Keratinocyte (primary cell): ENCODE results near the gene LAMA1. TPM values are rescaled to one million over a fixed set of nuclear protein-coding genes. Genes with fewer than 3 reads are reported as not detected.

ENCODE experiments used
- DNase-seq: peaks from one replicate; pipeline ENCODE4 v3.0.0-alpha.2; 2011; ENCODE audit warnings: low read depth, missing footprints, low spot score
- FAIRE-seq: peaks from 2 replicates; lab custom pipeline; 2011; peaks lifted over from hg19 to GRCh38; lab: Jason Lieb, UNC
- H2AFZ ChIP-seq: 2 replicates; pipeline ENCODE4 v1.6.0; 2012; ENCODE audit warnings: low read length, control low read depth, inconsistent platforms; ENCODE audit not compliant: control insufficient read depth
- H3K27ac ChIP-seq: 2 replicates; pipeline ENCODE4 v1.5.1; 2011; ENCODE audit warnings: low read length; ENCODE audit not compliant: control insufficient read depth, insufficient read depth
- H3K27me3 ChIP-seq: 3 replicates; pipeline ENCODE4 v1.6.0; 2011; ENCODE audit warnings: low read length; ENCODE audit not compliant: control insufficient read depth, insufficient read depth; ENCODE audit errors: extremely low read depth
- H3K36me3 ChIP-seq, 2 experiments: 2 replicates in 1 of 2; 3 replicates in 1 of 2; pipeline ENCODE4 v1.5.1; 2011; ENCODE audit warnings: low read length in 2 of 2, mild to moderate bottlenecking in 1 of 2; ENCODE audit not compliant: control insufficient read depth in 2 of 2, insufficient read depth in 2 of 2; ENCODE audit errors: extremely low read depth in 1 of 2
- H3K4me1 ChIP-seq: 3 replicates; pipeline ENCODE4 v1.5.1; 2011; ENCODE audit warnings: low read length; ENCODE audit not compliant: control insufficient read depth, insufficient read depth; ENCODE audit errors: extremely low read depth
- H3K4me2 ChIP-seq: 3 replicates; pipeline ENCODE4 v1.6.0; 2011; ENCODE audit warnings: low read depth, low read length; ENCODE audit not compliant: control insufficient read depth, insufficient read depth; ENCODE audit errors: extremely low read depth
- H3K4me3 ChIP-seq, 3 experiments: fragments of 200-600 bp in 1 of 3; sonication (generic) in 1 of 3; 2 replicates in 2 of 3; 3 replicates in 1 of 3; pipeline ENCODE4 v1.5.1; 2011 to 2016; ENCODE audit warnings: low read length in 3 of 3, mild to moderate bottlenecking in 3 of 3, control low read depth in 2 of 3, inconsistent platforms in 1 of 3, low read depth in 1 of 3, mixed read lengths in 1 of 3, mixed run types in 1 of 3, moderate library complexity in 1 of 3; ENCODE audit not compliant: control insufficient read depth in 2 of 3, insufficient read depth in 2 of 3; ENCODE audit errors: extremely low read depth in 1 of 3
- H3K79me2 ChIP-seq: 2 replicates; pipeline ENCODE4 v1.6.0; 2012; ENCODE audit warnings: low read length; ENCODE audit not compliant: control insufficient read depth, insufficient read depth
- H3K9ac ChIP-seq: 3 replicates; pipeline ENCODE4 v1.6.0; 2011; ENCODE audit warnings: low read length; ENCODE audit not compliant: control insufficient read depth, insufficient read depth; ENCODE audit errors: extremely low read depth
- H3K9me1 ChIP-seq: 3 replicates; pipeline ENCODE4 v1.6.0; 2011; ENCODE audit warnings: low read length; ENCODE audit not compliant: control insufficient read depth, insufficient read depth; ENCODE audit errors: extremely low read depth
- H3K9me3 ChIP-seq: 2 replicates; pipeline ENCODE4 v1.5.1; 2012; ENCODE audit warnings: low read depth, low read length; ENCODE audit not compliant: control insufficient read depth
- H4K20me1 ChIP-seq: 3 replicates; pipeline ENCODE4 v1.6.0; 2011; ENCODE audit warnings: low read length; ENCODE audit not compliant: control insufficient read depth, insufficient read depth; ENCODE audit errors: extremely low read depth
- EZH2 ChIP-seq: IDR thresholded peaks from one replicate; pipeline ENCODE4 v1.6.1; 2012; ENCODE audit warnings: inconsistent platforms, mild to moderate bottlenecking, low read length, moderate library complexity
- dilution Hi-C: fragments of 300-500 bp; cut with MboI; formaldehyde crosslinking; loops from one replicate; pipeline ENCODE4 v1.7.0; 2020; ENCODE audit warnings: low sequenced_read_pairs; ENCODE audit not compliant: extremely low pct_ligation_motif_present
- polyA plus RNA-seq, 5 experiments: library from polyadenylated mRNA; depleted of rRNA in 3 of 5; stranded (reverse) in 3 of 5; stranded (forward) in 1 of 5; unstranded in 1 of 5; fragments of >200 nt; gene quantifications; 1 replicate in 1 of 5; 2 replicates in 3 of 5; 3 replicates in 1 of 5; pipeline versions ENCODE4 v1.2.1 to v1.2.3, GENCODE V29; 2011 to 2012; ENCODE audit warnings: missing spikeins in 2 of 5, low read depth in 1 of 5, low replicate concordance in 1 of 5
- TF ChIP-seq, protein P1 (sequence below), 3 experiments: IDR thresholded peaks in 1 of 3; conservative IDR thresholded peaks in 1 of 3; optimal IDR thresholded peaks in 1 of 3; 2 replicates in 2 of 3; 3 replicates in 1 of 3; pipeline versions ENCODE3 to v1.5.1; 2011; ENCODE audit warnings: low read length in 3 of 3, mild to moderate bottlenecking in 3 of 3, moderate library complexity in 2 of 3, control low read depth in 1 of 3, inconsistent platforms in 1 of 3; ENCODE audit not compliant: insufficient read depth in 2 of 3; ENCODE audit errors: extremely low read depth in 1 of 3

Gene LAMA1
- polyA plus RNA-seq, 1 donor (not counting 4 experiments of a cell fraction or from before 2014, with no cell fraction given), result 2.1 TPM

DNA sequence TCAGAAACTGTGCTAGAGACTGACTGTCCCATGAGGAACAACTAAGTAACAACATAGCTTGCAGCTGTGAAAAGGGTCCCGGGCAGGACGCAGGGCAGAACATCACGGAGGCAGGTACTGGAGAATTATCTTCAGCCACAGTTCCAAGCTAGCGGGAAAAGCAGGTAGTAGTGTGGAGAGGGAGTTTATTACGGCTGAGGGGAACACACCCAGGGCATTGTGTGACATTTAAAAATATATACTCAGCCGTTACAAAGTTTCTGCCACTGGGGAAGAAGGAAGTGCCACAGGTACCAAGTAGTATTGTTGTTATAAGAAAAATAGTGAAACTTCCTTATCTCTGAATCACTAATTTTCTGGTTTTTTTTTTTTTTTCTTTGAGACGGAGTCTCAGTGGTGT lies 179.6 kb downstream of the LAMA1 start:
- Histone ChIP-seq H4K20me1 (no peaks in the 10 kb centered on the region), H3K4me2 (no peak overlapping the region), H3K36me3 (no peaks in the 10 kb centered on the region), H3K9me1 (no peaks in the 10 kb centered on the region), H3K27me3 (peaks cover 5% of the 10 kb centered on the region), H2AFZ (no peak overlapping the region), H3K4me1 (no peaks in the 10 kb centered on the region), H3K27ac (no peak overlapping the region), H3K9me3 (no peaks in the 10 kb centered on the region), H3K79me2 (no peaks in the 10 kb centered on the region), H3K9ac (no peak overlapping the region), H3K4me3 (no peak overlapping the region)
- dilution Hi-C loops, result no loop called here
- DNase-seq (no peak), FAIRE-seq (no peak)
- TF ChIP-seq, protein P1, sequence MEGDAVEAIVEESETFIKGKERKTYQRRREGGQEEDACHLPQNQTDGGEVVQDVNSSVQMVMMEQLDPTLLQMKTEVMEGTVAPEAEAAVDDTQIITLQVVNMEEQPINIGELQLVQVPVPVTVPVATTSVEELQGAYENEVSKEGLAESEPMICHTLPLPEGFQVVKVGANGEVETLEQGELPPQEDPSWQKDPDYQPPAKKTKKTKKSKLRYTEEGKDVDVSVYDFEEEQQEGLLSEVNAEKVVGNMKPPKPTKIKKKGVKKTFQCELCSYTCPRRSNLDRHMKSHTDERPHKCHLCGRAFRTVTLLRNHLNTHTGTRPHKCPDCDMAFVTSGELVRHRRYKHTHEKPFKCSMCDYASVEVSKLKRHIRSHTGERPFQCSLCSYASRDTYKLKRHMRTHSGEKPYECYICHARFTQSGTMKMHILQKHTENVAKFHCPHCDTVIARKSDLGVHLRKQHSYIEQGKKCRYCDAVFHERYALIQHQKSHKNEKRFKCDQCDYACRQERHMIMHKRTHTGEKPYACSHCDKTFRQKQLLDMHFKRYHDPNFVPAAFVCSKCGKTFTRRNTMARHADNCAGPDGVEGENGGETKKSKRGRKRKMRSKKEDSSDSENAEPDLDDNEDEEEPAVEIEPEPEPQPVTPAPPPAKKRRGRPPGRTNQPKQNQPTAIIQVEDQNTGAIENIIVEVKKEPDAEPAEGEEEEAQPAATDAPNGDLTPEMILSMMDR (optimal IDR thresholded peaks at IDR 0.05 in 1 of 3, IDR thresholded peaks at IDR 0.05 in 1 of 3, conservative IDR thresholded peaks at IDR 0.05 in 1 of 3; ENCODE audit: extremely low read depth in 1 of 3, insufficient read depth in 2 of 3, low read length in 3 of 3), result no peak
- no peak for TF ChIP-seq EZH2

DNA sequence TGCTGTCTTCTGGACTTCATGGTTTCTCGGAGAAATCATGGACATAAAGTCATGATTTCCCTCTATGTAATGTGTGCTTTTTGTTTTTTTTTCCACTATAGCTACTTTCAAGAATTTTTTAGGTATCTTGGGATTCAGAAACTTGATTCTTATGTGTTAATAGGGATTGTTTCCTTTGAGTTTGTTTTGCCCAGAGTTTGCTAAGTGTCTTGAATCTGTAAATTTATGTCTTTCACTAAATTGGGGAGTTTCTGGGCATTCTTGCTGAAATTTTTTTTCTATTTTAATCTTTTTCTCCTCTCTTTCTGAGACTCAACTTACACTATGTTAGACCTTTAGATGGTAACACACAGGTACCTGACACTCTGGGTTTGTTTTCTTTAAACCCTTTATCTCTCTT lies 182.7 kb downstream of the LAMA1 start:
- dilution Hi-C loops, result no loop called here
- DNase-seq (no peak), FAIRE-seq (no peak)
- Histone ChIP-seq H3K4me3 (no peak overlapping the region), H3K27me3 (peaks cover 4% of the 10 kb centered on the region), H3K9me1 (no peaks in the 10 kb centered on the region), H3K9ac (no peak overlapping the region), H3K4me1 (no peaks in the 10 kb centered on the region), H3K9me3 (no peaks in the 10 kb centered on the region), H3K36me3 (no peaks in the 10 kb centered on the region), H3K27ac (no peak overlapping the region), H3K4me2 (no peak overlapping the region), H3K79me2 (no peaks in the 10 kb centered on the region), H4K20me1 (no peaks in the 10 kb centered on the region), H2AFZ (no peak overlapping the region)
- TF ChIP-seq, protein P1 (optimal IDR thresholded peaks at IDR 0.05 in 1 of 3, IDR thresholded peaks at IDR 0.05 in 1 of 3, conservative IDR thresholded peaks at IDR 0.05 in 1 of 3; ENCODE audit: extremely low read depth in 1 of 3, insufficient read depth in 2 of 3, low read length in 3 of 3), result no peak
- no peak for TF ChIP-seq EZH2
